HG02885 (cell line): Measurements from ENCODE around the gene ZNF362.

Source experiments
- ATAC-seq: cut with Tn5 transposase; IDR thresholded peaks from one replicate; pipeline ENCODE4 v1.9.1; 2021; ENCODE audit warnings: mild to moderate bottlenecking; ENCODE audit not compliant: unreplicated experiment, poor library complexity

The ZNF362 gene

DNA sequence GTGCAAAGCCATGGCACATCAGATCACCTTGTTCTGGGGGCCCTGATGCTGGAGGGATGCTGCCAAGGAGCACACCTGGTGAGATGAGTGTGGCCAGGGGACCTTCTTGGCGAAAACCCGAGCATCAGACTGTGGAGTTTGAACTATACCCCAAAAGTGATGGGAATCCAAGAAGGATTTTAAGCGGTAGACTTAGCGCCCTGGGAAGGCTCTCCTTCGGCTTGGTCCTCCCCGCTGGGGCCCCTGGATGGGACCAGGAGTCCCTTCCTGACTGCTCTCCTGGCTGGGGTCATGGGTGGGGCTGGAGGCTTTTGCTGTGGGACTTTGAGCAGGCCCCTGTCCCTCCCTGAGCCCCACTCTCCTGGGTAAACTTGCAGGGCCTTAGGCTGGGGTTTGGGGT lies 10.5 kb downstream of the ZNF362 start:
- no peak for ATAC-seq

GRCh38 chr1:33267468-33268205 lies 11.3 kb downstream of the ZNF362 start:
- ATAC-seq, result no peak

GRCh38 chr1:33268457-33268856 lies 12.2 kb downstream of the ZNF362 start:
- no peak for ATAC-seq

- no peak for ATAC-seq
Observed at GRCh38 chr1:33268927-33269610, 12.8 kb downstream of the ZNF362 start.

DNA sequence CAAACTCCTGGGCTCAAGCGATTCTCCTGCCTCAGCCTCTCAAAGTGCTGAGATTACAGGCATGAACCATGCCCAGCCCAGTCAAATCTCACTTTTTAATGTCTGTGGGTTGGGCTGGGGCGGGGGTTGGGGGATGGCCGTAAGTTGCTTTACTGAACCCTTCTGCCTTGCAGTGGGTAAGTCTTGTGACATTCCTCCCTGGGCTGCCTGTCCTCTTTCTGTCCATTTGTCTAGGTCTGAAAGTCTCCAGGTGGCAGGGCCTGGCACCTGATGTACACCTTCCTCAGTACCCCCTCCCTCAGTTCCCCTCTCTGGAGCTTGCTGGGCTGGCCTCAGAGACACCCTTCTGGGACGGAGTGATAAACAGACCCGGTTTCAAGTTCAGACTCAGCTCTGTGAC lies 13.3 kb downstream of the ZNF362 start:
- no peak for ATAC-seq

- no peak for ATAC-seq
Observed at GRCh38 chr1:33270379-33270778, 14.1 kb downstream of the ZNF362 start.

DNA sequence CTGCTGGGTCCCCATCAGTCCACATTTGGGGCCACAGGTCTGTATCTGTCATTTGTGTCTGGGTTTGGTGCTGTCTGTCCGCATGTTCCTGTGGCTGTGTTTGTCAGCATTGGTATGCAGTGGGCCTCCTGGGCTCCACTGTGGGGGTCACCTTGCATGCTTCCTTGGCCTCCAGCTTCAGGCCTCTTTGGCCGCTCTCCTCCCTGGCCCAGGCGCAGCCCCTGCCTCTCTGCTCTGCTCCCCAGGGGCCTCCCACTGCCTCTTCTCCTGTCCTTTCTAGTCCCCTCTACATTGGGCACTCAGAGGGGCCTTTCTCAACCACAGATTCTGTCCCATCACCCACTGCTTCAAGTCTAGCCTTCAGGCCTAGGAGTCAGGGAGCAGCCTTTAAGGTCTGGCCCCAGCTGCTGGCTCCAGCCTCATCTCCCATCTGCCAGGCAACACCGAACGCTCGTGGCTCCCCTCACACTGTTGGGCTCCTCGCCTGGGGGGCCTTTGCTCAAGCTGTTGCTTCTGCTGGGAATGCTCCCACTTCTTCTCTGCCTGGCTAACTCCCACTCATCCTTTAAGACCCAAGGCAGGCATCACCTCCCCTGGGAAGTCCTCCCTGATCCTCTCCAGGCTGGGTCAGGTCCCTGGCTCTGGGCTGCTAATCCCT lies 14.6 kb downstream of the ZNF362 start:
- ATAC-seq, result no peak

- ATAC-seq, result no peak
Observed at GRCh38 chr1:33271666-33272505, 15.6 kb downstream of the ZNF362 start.

- ATAC-seq, result no peak
Observed at GRCh38 chr1:33272509-33272908, 16.2 kb downstream of the ZNF362 start.

DNA sequence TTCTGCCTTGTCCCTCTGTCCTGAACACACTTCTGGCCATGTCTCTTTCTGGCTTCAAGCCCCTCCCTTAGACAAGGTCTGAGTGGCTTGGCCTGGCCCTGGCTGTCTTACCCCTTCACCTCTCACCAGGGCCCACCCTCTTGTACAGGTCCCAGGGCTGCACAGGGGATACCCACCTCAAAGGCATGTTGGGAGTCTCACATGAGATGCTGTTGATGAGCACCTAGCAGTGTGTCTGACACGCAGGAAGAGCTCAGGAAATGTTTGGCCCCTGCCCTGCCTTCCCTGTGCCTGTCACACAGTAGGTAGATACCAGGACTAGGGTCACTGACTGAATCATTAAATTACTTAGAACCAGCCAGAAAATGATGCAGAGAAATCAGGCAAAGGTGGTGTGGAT lies 16.6 kb downstream of the ZNF362 start:
- ATAC-seq, result no peak

DNA sequence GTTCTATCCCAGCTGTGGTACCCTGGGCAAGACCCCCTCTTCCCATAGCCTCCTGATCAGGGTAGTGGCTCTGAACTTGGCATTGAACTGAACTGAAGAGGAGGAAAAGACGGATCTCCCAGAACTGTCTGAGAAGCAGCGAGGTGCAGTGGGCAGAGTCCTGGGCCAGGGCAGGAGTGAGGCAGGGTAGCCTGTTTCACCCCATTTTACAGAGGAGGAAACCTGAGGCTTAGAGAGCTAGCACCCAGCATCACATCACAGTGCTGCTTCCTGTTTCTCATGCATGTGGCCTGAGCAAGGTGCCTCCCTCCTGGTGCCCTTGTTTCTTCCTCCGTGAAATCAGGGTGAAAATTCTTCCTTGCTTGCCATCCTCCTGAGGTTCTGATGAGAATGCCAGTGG lies 17.1 kb downstream of the ZNF362 start:
- ATAC-seq, result no peak

- ATAC-seq, result no peak
Observed at GRCh38 chr1:33273961-33274371, 17.7 kb downstream of the ZNF362 start.

DNA sequence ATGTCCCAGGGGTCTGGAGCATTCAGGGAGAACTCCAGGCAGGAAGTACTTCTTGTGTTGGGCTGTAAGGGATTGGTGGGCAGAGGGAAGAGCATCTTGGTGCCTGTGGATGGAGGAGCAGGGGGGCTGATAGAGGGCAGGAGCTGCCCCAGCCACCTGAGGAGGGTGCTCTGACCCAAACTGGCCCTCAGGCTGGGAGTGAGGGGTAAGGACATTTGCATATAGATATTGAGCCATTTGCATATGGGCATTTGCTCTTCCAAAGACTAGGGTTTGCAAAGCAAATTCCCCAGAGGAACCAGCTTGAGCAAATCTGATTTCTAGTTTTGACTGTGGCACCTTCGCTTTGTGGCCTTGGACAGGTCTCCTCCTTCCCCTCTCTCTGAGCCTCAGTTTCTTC lies 18.2 kb downstream of the ZNF362 start:
- ATAC-seq, result no peak

GRCh38 chr1:33275195-33275594 lies 18.9 kb downstream of the ZNF362 start:
- ATAC-seq, result no peak

- ATAC-seq, result no peak
Observed at GRCh38 chr1:33275706-33276572, 19.6 kb downstream of the ZNF362 start.

DNA sequence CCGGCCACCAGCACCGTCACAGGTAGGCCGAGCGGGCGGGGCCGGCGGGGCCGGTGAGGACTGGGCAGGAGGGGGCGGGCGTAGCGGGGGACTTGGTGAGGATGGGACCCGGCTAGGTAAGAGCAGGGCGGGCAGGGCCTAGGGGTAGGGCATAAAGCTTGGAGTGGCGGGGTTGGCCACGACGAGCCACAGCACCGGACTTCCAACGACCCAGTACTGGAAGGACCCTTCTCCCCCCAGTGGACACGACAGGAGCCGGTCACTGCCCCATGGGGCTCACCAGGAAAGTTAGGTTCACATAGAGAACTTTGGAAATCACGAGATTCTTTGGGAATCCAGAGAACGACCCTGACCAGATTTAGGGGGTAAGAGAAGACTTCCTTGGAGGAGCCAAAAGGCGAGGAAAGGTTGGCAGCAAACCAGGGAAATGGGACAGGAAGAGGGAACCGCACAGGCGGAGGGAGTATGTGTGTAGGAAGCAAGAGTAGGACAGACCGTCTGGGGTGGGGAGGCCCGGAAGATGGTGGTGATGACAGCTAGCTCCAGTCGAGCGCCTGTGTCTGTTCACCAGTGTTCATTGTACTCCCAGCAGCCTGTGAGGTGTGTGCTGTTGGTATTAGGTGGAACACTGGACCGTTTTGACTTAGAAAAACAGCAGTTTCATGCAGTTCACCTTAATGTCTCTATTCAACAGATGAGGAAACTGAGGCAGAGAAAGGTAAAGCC lies 20.4 kb downstream of the ZNF362 start:
- ATAC-seq, result no peak

DNA sequence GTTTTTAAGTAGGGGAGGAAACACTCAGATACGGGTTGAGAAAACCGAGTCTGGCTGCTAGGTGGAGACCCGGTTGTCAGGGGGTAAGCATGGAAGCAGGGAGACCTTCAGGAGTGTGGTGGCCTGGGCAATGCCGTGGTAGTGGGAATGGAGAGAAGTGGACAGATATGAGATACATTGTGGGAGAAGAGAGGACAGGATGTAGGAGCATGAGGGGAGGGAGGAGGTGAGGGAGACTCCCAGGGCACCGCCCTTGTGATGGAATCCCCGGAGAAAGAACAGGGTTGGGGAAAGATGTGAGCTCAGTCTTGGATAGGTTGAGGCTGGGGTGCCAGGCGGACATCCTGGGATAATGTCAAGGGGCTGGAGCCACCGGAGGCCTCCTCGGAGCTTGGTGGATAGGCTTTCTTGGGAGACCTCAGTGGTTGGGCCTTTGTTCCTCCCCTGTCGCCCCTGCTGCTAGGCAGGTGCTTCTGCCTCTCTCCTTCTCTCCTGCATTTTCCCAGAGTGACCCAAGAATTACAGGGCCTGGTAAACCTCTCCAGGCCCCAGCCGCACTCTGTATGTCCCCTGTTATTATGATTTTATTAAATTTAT lies 21.3 kb downstream of the ZNF362 start:
- no peak for ATAC-seq

- no peak for ATAC-seq
Observed at GRCh38 chr1:33280091-33280661, 23.9 kb downstream of the ZNF362 start.
